ENCODE measurements around the gene STK11IP.

Gene STK11IP

GRCh38 chr2:219570194-219570923 is 27.3 kb upstream of the STK11IP start:
- peak overlapping the region; percentile 68 for H3K4me3 ChIP-seq (ENCODE audit: low read length)
- TF ChIP-seq CTCF (conservative IDR thresholded peaks at IDR 0.05; ENCODE audit: low read length), result no peak
- peak; percentile 35 for DNase-seq (ENCODE audit: low read depth)

GRCh38 chr2:219570924-219571310 is 26.7 kb upstream of the STK11IP start:
- peak; percentile 32 for DNase-seq (ENCODE audit: low read depth)
- H3K4me3 ChIP-seq (ENCODE audit: low read length), result peak overlapping the region; percentile 68
- no peak for TF ChIP-seq CTCF (conservative IDR thresholded peaks at IDR 0.05; ENCODE audit: low read length)

GRCh38 chr2:219571311-219572236 is 26.1 kb upstream of the STK11IP start, which contains the start of gene OBSL1:
Gene OBSL1, minus strand, starts transcription at chr2:219571539. Its CDS starts 307 bp downstream, at chr2:219571232.
- peak; percentile 77 for DNase-seq (ENCODE audit: low read depth)
- TF ChIP-seq CTCF (conservative IDR thresholded peaks at IDR 0.05; ENCODE audit: low read length), result no peak
- H3K4me3 ChIP-seq (ENCODE audit: low read length), result peak within 1 kb of the TSS; percentile 68

GRCh38 chr2:219572237-219573001 is 25.2 kb upstream of the STK11IP start, which contains the start of gene INHA:
Gene INHA, plus strand, starts transcription at chr2:219572310. Its CDS starts 65 bp downstream, at chr2:219572375.
- H3K4me3 ChIP-seq (ENCODE audit: low read length), result peak within 1 kb of the TSS; percentile 68
- no peak for DNase-seq (ENCODE audit: low read depth)
- TF ChIP-seq CTCF (conservative IDR thresholded peaks at IDR 0.05; ENCODE audit: low read length), result no peak

- no peak for DNase-seq (ENCODE audit: low read depth)
- H3K4me3 ChIP-seq (ENCODE audit: low read length), result no peak overlapping the region
- TF ChIP-seq CTCF (conservative IDR thresholded peaks at IDR 0.05; ENCODE audit: low read length), result no peak
These were observed 24.5 kb upstream of the STK11IP start for GRCh38 chr2:219573166-219573565.

- H3K4me3 ChIP-seq (ENCODE audit: low read length), result no peak overlapping the region
- TF ChIP-seq CTCF (conservative IDR thresholded peaks at IDR 0.05; ENCODE audit: low read length), result no peak
- DNase-seq (ENCODE audit: low read depth), result no peak
These were observed 23.0 kb upstream of the STK11IP start for GRCh38 chr2:219574484-219575311.
